HepG2 (cell line): ENCODE results near the gene HECTD4.

Experiments used
- RBAK ChIP-seq: sonication (generic); formaldehyde crosslinking; IDR thresholded peaks from 2 replicates; pipeline ENCODE4 v1.5.1; 2020; ENCODE audit warnings: mild to moderate bottlenecking, missing genetic modification reagents
- TEAD2 ChIP-seq: sonication (generic); formaldehyde crosslinking; IDR thresholded peaks from 2 replicates; pipeline ENCODE4 v1.9.0; 2021; ENCODE audit warnings: missing genetic modification reagents
- TF ChIP-seq, protein P1 (sequence below): IDR thresholded peaks from 2 replicates; pipeline ENCODE4 v1.6.1; 2012; ENCODE audit warnings: low read length, improper control_type of control experiment

DNA sequence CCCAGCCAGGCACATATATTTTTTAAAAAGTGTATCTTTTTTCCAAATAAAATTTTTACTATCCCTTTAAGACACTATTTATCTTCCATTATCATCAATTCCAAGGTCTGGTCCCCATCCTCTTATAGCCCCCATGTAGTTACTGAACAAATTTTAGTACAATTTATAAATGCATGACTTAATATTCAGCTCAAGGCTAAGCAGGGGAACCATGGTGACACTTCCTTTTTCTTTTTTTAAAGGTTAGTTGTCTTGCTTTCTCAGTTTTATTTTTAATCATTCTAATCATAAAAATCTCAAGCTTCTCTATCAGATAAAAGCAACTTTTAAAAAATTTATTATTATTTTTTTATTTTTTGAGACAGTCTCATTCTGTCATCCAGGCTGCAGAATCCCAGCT, 164.6 kb downstream of the HECTD4 start:
- TF ChIP-seq TEAD2 (no peak), RBAK (CRISPR knock-in tag) (no peak)
- TF ChIP-seq, protein P1, sequence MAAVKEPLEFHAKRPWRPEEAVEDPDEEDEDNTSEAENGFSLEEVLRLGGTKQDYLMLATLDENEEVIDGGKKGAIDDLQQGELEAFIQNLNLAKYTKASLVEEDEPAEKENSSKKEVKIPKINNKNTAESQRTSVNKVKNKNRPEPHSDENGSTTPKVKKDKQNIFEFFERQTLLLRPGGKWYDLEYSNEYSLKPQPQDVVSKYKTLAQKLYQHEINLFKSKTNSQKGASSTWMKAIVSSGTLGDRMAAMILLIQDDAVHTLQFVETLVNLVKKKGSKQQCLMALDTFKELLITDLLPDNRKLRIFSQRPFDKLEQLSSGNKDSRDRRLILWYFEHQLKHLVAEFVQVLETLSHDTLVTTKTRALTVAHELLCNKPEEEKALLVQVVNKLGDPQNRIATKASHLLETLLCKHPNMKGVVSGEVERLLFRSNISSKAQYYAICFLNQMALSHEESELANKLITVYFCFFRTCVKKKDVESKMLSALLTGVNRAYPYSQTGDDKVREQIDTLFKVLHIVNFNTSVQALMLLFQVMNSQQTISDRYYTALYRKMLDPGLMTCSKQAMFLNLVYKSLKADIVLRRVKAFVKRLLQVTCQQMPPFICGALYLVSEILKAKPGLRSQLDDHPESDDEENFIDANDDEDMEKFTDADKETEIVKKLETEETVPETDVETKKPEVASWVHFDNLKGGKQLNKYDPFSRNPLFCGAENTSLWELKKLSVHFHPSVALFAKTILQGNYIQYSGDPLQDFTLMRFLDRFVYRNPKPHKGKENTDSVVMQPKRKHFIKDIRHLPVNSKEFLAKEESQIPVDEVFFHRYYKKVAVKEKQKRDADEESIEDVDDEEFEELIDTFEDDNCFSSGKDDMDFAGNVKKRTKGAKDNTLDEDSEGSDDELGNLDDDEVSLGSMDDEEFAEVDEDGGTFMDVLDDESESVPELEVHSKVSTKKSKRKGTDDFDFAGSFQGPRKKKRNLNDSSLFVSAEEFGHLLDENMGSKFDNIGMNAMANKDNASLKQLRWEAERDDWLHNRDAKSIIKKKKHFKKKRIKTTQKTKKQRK, result no peak
